ENCODE results near the gene DISC1.

DISC1 gene

GRCh38 chr1:231855361-231855760, 228.8 kb downstream of the DISC1 start:
- DNase-seq (ENCODE audit: low read depth) = no peak
- TF ChIP-seq CTCF (IDR thresholded peaks at IDR 0.05; ENCODE audit: control insufficient read depth, extremely low read depth, insufficient read depth) = no peak
- no peak overlapping the region for H3K4me3 ChIP-seq (ENCODE audit: low read depth, low read length)

- no peak overlapping the region for H3K4me3 ChIP-seq (ENCODE audit: low read depth, low read length)
- no peak for TF ChIP-seq CTCF (IDR thresholded peaks at IDR 0.05; ENCODE audit: control insufficient read depth, extremely low read depth, insufficient read depth)
- DNase-seq (ENCODE audit: low read depth) = no peak
Observed at GRCh38 chr1:231855926-231856325, 229.3 kb downstream of the DISC1 start.

- no peak for TF ChIP-seq CTCF (IDR thresholded peaks at IDR 0.05; ENCODE audit: control insufficient read depth, extremely low read depth, insufficient read depth)
- no peak overlapping the region for H3K4me3 ChIP-seq (ENCODE audit: low read depth, low read length)
Observed at GRCh38 chr1:231856426-231856825, 229.8 kb downstream of the DISC1 start.

GRCh38 chr1:231856894-231857293, 230.3 kb downstream of the DISC1 start:
- no peak for TF ChIP-seq CTCF (IDR thresholded peaks at IDR 0.05; ENCODE audit: control insufficient read depth, extremely low read depth, insufficient read depth)
- no peak overlapping the region for H3K4me3 ChIP-seq (ENCODE audit: low read depth, low read length)
- DNase-seq (ENCODE audit: low read depth) = no peak

More at GRCh38 chr1:231856426-231856825, 229.8 kb downstream of the DISC1 start:
- DNase-seq (ENCODE audit: low read depth) = no peak

GRCh38 chr1:231857609-231858135, 231.1 kb downstream of the DISC1 start:
- no peak for DNase-seq (ENCODE audit: low read depth)
- TF ChIP-seq CTCF (IDR thresholded peaks at IDR 0.05; ENCODE audit: control insufficient read depth, extremely low read depth, insufficient read depth) = no peak
- H3K4me3 ChIP-seq (ENCODE audit: low read depth, low read length) = no peak overlapping the region

GRCh38 chr1:231860221-231861088, 233.9 kb downstream of the DISC1 start:
- DNase-seq (ENCODE audit: low read depth) = no peak
- no peak overlapping the region for H3K4me3 ChIP-seq (ENCODE audit: low read depth, low read length)
- no peak for TF ChIP-seq CTCF (IDR thresholded peaks at IDR 0.05; ENCODE audit: control insufficient read depth, extremely low read depth, insufficient read depth)
